ENCODE results near the gene ZCCHC14.

DNA sequence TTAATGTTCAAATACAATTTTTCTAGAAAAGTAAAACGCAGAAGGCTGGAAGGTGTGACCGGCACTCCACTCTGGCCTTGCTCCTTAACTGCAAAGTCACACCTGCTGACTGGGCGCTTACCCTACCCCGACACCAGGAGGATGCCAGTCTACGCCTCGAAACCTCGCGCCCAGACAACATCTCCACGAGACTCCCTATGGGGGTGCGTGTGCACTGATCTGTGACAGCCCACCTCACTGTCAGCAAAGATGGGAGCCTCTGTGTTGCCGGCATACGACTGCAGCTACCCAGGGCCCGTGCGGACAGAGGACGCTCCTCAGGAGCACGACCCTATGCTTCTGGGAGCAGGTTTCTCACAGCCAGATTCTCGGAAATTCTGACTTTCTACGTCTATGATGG lies 74.6 kb downstream of the ZCCHC14 start:
- TF ChIP-seq, protein P1, sequence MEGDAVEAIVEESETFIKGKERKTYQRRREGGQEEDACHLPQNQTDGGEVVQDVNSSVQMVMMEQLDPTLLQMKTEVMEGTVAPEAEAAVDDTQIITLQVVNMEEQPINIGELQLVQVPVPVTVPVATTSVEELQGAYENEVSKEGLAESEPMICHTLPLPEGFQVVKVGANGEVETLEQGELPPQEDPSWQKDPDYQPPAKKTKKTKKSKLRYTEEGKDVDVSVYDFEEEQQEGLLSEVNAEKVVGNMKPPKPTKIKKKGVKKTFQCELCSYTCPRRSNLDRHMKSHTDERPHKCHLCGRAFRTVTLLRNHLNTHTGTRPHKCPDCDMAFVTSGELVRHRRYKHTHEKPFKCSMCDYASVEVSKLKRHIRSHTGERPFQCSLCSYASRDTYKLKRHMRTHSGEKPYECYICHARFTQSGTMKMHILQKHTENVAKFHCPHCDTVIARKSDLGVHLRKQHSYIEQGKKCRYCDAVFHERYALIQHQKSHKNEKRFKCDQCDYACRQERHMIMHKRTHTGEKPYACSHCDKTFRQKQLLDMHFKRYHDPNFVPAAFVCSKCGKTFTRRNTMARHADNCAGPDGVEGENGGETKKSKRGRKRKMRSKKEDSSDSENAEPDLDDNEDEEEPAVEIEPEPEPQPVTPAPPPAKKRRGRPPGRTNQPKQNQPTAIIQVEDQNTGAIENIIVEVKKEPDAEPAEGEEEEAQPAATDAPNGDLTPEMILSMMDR (IDR thresholded peaks at IDR 0.05): no peak
- no peak for TF ChIP-seq POLR2A (IDR thresholded peaks at IDR 0.05)
